Measurements from ENCODE around the gene ACACA.

ACACA gene

DNA sequence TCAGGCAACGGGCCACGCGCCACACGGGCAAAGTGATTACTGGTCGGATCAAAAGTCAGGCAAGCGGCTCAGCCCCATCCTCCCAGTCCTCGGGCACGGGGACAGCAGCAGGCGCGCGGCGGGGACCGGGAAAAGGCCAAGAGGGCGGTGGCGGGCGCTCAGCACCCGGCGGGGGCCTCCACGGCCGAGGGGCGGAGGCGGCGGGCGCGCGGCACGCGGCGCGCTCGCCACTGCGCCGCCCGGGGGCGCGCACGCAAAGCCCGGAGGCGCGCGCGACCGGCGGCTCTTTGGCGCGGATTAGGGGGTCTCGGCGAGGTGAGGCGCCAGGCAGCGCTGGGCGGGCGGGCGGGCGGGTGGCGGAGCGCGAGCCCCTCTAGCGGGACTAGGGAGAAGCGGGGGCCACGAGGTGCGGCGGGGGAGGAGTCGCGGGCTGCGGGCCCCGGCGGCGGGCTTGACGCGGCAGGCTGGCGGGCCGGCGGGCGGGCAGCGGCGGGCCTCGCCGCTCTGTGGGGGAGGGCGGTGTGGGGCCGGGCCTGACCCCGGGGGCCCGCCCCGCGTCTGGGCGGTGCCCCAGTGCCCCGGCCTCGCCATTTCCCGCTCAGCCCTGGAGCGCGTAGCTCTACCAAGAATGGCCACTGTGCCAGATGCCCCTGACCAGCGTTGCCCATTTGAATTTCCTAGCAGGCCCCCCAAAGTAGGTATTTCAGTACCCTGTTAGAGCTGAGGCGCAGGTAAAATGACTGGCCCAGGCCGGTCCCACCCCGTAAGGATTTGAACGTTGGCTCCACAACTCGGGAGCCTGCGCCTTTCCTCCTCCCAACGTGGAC, at the start of gene ACACA, which contains the start of gene TADA2A:
ACACA (minus strand) TSS at position 202 of the 827 bp plus-strand sequence. CDS start 537 bp downstream, outside the sequence.
TADA2A (plus strand) TSS at position 252 of the 827 bp plus-strand sequence. CDS start 4,480 bp downstream, outside the sequence.
- TF ChIP-seq, protein P1, sequence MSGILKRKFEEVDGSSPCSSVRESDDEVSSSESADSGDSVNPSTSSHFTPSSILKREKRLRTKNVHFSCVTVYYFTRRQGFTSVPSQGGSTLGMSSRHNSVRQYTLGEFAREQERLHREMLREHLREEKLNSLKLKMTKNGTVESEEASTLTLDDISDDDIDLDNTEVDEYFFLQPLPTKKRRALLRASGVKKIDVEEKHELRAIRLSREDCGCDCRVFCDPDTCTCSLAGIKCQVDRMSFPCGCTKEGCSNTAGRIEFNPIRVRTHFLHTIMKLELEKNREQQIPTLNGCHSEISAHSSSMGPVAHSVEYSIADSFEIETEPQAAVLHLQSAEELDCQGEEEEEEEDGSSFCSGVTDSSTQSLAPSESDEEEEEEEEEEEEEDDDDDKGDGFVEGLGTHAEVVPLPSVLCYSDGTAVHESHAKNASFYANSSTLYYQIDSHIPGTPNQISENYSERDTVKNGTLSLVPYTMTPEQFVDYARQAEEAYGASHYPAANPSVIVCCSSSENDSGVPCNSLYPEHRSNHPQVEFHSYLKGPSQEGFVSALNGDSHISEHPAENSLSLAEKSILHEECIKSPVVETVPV (CRISPR knock-in tag; IDR thresholded peaks at IDR 0.05): no peak
- TF ChIP-seq TCF4 (CRISPR knock-in tag; IDR thresholded peaks at IDR 0.05; ENCODE audit: borderline replicate concordance) (no peak), ZFP3 (CRISPR knock-in tag; IDR thresholded peaks at IDR 0.05) (peak; percentile 57; the same call in 1 of the 2 replicates), SNAI2 (CRISPR knock-in tag; IDR thresholded peaks at IDR 0.05) (no peak), TOX (CRISPR knock-in tag; IDR thresholded peaks at IDR 0.05; ENCODE audit: borderline replicate concordance) (no peak), ZFP30 (CRISPR knock-in tag; IDR thresholded peaks at IDR 0.05) (no peak), ZNF565 (CRISPR knock-in tag; conservative IDR thresholded peaks at IDR 0.05; ENCODE audit: low read depth) (no peak), ZNF8 (CRISPR knock-in tag; IDR thresholded peaks at IDR 0.05) (no peak), ESRRG (CRISPR knock-in tag; IDR thresholded peaks at IDR 0.05) (0 out of 2 replicates have a peak, but pooled peaks have one; percentile 6), OSR1 (CRISPR knock-in tag; IDR thresholded peaks at IDR 0.05) (no peak), ARNTL (CRISPR knock-in tag; IDR thresholded peaks at IDR 0.05; ENCODE audit: borderline replicate concordance, low read depth) (no peak)
- TF ChIP-seq, protein P2, sequence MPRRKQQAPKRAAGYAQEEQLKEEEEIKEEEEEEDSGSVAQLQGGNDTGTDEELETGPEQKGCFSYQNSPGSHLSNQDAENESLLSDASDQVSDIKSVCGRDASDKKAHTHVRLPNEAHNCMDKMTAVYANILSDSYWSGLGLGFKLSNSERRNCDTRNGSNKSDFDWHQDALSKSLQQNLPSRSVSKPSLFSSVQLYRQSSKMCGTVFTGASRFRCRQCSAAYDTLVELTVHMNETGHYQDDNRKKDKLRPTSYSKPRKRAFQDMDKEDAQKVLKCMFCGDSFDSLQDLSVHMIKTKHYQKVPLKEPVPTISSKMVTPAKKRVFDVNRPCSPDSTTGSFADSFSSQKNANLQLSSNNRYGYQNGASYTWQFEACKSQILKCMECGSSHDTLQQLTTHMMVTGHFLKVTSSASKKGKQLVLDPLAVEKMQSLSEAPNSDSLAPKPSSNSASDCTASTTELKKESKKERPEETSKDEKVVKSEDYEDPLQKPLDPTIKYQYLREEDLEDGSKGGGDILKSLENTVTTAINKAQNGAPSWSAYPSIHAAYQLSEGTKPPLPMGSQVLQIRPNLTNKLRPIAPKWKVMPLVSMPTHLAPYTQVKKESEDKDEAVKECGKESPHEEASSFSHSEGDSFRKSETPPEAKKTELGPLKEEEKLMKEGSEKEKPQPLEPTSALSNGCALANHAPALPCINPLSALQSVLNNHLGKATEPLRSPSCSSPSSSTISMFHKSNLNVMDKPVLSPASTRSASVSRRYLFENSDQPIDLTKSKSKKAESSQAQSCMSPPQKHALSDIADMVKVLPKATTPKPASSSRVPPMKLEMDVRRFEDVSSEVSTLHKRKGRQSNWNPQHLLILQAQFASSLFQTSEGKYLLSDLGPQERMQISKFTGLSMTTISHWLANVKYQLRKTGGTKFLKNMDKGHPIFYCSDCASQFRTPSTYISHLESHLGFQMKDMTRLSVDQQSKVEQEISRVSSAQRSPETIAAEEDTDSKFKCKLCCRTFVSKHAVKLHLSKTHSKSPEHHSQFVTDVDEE (CRISPR knock-in tag; IDR thresholded peaks at IDR 0.05): 0 out of 2 replicates have a peak, but pooled peaks have one; percentile 16
- ATAC-seq: peak; percentile 97

DNA sequence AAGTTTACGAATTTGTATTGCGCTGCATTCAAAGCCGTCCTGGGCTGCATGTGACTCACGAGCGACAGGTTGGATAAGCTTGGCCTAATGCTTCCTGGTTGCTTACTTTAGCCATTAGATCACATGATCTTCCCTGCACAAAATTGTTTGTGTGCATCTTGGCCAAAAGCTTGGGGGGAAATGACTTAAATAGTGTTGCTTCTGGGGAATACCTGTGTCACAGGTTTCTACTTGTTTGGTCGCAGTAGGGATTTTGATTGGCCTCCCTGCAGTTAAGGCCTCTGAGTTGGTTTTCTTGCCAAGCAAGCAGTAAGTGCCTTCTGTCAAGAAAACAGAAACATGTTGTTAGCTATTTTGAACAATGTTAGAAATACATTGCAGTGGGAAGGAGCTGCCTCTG, 43.5 kb upstream of the ACACA start:
- ATAC-seq: no peak
- TF ChIP-seq ZNF8 (CRISPR knock-in tag; IDR thresholded peaks at IDR 0.05) (no peak), ZFP3 (CRISPR knock-in tag; IDR thresholded peaks at IDR 0.05) (no peak), GLIS3 (CRISPR knock-in tag; IDR thresholded peaks at IDR 0.05) (no peak), ZC3H10 (CRISPR knock-in tag; IDR thresholded peaks at IDR 0.05) (no peak), ISL1 (CRISPR knock-in tag; IDR thresholded peaks at IDR 0.05) (no peak), RARB (CRISPR knock-in tag; IDR thresholded peaks at IDR 0.05) (no peak), ARNTL (CRISPR knock-in tag; IDR thresholded peaks at IDR 0.05; ENCODE audit: borderline replicate concordance, low read depth) (no peak), PPARA (CRISPR knock-in tag; IDR thresholded peaks at IDR 0.05; ENCODE audit: borderline replicate concordance) (no peak), OSR1 (CRISPR knock-in tag; IDR thresholded peaks at IDR 0.05) (no peak), CSDC2 (CRISPR knock-in tag; IDR thresholded peaks at IDR 0.05) (no peak), TCF4 (CRISPR knock-in tag; IDR thresholded peaks at IDR 0.05; ENCODE audit: borderline replicate concordance) (no peak), BACH2 (CRISPR knock-in tag; IDR thresholded peaks at IDR 0.05; ENCODE audit: borderline replicate concordance) (no peak), ZFP30 (CRISPR knock-in tag; IDR thresholded peaks at IDR 0.05) (no peak)
- TF ChIP-seq, protein P1 (CRISPR knock-in tag; IDR thresholded peaks at IDR 0.05): no peak
- TF ChIP-seq, protein P3, sequence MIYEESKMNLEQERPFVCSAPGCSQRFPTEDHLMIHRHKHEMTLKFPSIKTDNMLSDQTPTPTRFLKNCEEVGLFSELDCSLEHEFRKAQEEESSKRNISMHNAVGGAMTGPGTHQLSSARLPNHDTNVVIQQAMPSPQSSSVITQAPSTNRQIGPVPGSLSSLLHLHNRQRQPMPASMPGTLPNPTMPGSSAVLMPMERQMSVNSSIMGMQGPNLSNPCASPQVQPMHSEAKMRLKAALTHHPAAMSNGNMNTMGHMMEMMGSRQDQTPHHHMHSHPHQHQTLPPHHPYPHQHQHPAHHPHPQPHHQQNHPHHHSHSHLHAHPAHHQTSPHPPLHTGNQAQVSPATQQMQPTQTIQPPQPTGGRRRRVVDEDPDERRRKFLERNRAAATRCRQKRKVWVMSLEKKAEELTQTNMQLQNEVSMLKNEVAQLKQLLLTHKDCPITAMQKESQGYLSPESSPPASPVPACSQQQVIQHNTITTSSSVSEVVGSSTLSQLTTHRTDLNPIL (CRISPR knock-in tag; IDR thresholded peaks at IDR 0.05; ENCODE audit: low read depth): no peak
- TF ChIP-seq, protein P2 (CRISPR knock-in tag; IDR thresholded peaks at IDR 0.05): no peak
- TF ChIP-seq, protein P4, sequence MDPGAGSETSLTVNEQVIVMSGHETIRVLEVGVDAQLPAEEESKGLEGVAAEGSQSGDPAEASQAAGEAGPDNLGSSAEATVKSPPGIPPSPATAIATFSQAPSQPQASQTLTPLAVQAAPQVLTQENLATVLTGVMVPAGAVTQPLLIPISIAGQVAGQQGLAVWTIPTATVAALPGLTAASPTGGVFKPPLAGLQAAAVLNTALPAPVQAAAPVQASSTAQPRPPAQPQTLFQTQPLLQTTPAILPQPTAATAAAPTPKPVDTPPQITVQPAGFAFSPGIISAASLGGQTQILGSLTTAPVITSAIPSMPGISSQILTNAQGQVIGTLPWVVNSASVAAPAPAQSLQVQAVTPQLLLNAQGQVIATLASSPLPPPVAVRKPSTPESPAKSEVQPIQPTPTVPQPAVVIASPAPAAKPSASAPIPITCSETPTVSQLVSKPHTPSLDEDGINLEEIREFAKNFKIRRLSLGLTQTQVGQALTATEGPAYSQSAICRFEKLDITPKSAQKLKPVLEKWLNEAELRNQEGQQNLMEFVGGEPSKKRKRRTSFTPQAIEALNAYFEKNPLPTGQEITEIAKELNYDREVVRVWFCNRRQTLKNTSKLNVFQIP (CRISPR knock-in tag; IDR thresholded peaks at IDR 0.05; ENCODE audit: borderline replicate concordance, low read depth): no peak
